ENCODE data around the gene KMT2C. TPM values are rescaled to one million over a fixed set of nuclear protein-coding genes. Genes with fewer than 3 reads are reported as not detected.
"Not testable (repeated sequence)": the region's sequence is repeated elsewhere in the genome, so short reads cannot be mapped to it uniquely, and the experiment has no call there.

KMT2C gene
- total RNA-seq, 1 experiment from 2014 or later = 54.3 TPM

GRCh38 chr7:152423991-152424347, 11.8 kb downstream of the KMT2C start:
- DNase-seq = no peak
- Histone ChIP-seq H3K27ac (no peak overlapping the region), H3K27me3 (ENCODE audit: insufficient read depth, low read depth) (no peaks in the 10 kb centered on the region), H3K79me2 (ENCODE audit: low read depth) (peaks cover 97% of the 10 kb centered on the region), H3K9me3 (ENCODE audit: insufficient read depth, low read depth) (no peaks in the 10 kb centered on the region; the same call in 1 of the 2 replicates), H3K4me3 (no peak overlapping the region), H4K20me1 (ENCODE audit: insufficient read depth) (peaks cover 24% of the 10 kb centered on the region; the same call in 1 of the 2 replicates), H3K36me3 (ENCODE audit: low read depth) (no peaks in the 10 kb centered on the region), H3K9me2 (ENCODE audit: insufficient read depth) (no peaks in the 10 kb centered on the region), H3K4me2 (no peak overlapping the region), H3K4me1 (replicated peaks; ENCODE audit: insufficient read depth) (no peaks in the 10 kb centered on the region), H2AFZ (no peak overlapping the region), H3F3A (ENCODE audit: insufficient read depth, low read depth) (peaks cover 2% of the 10 kb centered on the region; the same call in 1 of the 2 replicates)
- ChIA-PET CTCF (no interaction called here), POLR2A (ENCODE audit: unreplicated experiment) (no interaction called here)
- no TSS peak for BruUV-seq (replicated peaks)
- intact Hi-C loops (cut with micrococcal nuclease; ENCODE audit: unreplicated experiment) = no loop called here
- TF ChIP-seq EZH2 (IDR thresholded peaks at IDR 0.05; ENCODE audit: low read depth) (no peak), CTCF (conservative IDR thresholded peaks at IDR 0.05) (no peak)

- H3F3A ChIP-seq (ENCODE audit: insufficient read depth, low read depth); H3K27ac ChIP-seq; DNase-seq; H3K4me1 ChIP-seq (replicated peaks; ENCODE audit: insufficient read depth); H3K9me2 ChIP-seq (ENCODE audit: insufficient read depth); intact Hi-C loops (cut with micrococcal nuclease; ENCODE audit: unreplicated experiment); H3K36me3 ChIP-seq (ENCODE audit: low read depth); CTCF ChIA-PET; H3K9me3 ChIP-seq (ENCODE audit: insufficient read depth, low read depth); H3K4me2 ChIP-seq; H2AFZ ChIP-seq; H3K27me3 ChIP-seq (ENCODE audit: insufficient read depth, low read depth); POLR2A ChIA-PET (ENCODE audit: unreplicated experiment); BruUV-seq (replicated peaks); H3K4me3 ChIP-seq: not testable (repeated sequence)
- Histone ChIP-seq H3K79me2 (ENCODE audit: low read depth) (peaks cover 97% of the 10 kb centered on the region), H4K20me1 (ENCODE audit: insufficient read depth) (peaks cover 27% of the 10 kb centered on the region; the same call in 1 of the 2 replicates)
Observed at GRCh38 chr7:152423171-152423570, 12.6 kb downstream of the KMT2C start.

GRCh38 chr7:152420950-152421349, 14.9 kb downstream of the KMT2C start:
- H3K9me2 ChIP-seq (ENCODE audit: insufficient read depth); BruUV-seq (replicated peaks); H2AFZ ChIP-seq; intact Hi-C loops (cut with micrococcal nuclease; ENCODE audit: unreplicated experiment); CTCF ChIA-PET; H3F3A ChIP-seq (ENCODE audit: insufficient read depth, low read depth); POLR2A ChIA-PET (ENCODE audit: unreplicated experiment); H3K4me3 ChIP-seq; H3K27ac ChIP-seq; H3K36me3 ChIP-seq (ENCODE audit: low read depth); H3K4me2 ChIP-seq; H3K4me1 ChIP-seq (replicated peaks; ENCODE audit: insufficient read depth); H3K9me3 ChIP-seq (ENCODE audit: insufficient read depth, low read depth); DNase-seq; H3K27me3 ChIP-seq (ENCODE audit: insufficient read depth, low read depth): not testable (repeated sequence)
- H3K79me2 ChIP-seq (ENCODE audit: low read depth) = peaks cover 96% of the 10 kb centered on the region
- peaks cover 19% of the 10 kb centered on the region; the same call in 1 of the 2 replicates for H4K20me1 ChIP-seq (ENCODE audit: insufficient read depth)

- no TSS peak for BruUV-seq (replicated peaks)
- Histone ChIP-seq H3K9me2 (ENCODE audit: insufficient read depth) (no peaks in the 10 kb centered on the region), H3K4me2 (no peak overlapping the region), H4K20me1 (ENCODE audit: insufficient read depth) (peaks cover 21% of the 10 kb centered on the region; the same call in 1 of the 2 replicates), H2AFZ (no peak overlapping the region), H3K27ac (no peak overlapping the region), H3K27me3 (ENCODE audit: insufficient read depth, low read depth) (no peaks in the 10 kb centered on the region), H3K4me3 (no peak overlapping the region), H3K9me3 (ENCODE audit: insufficient read depth, low read depth) (no peaks in the 10 kb centered on the region), H3K79me2 (ENCODE audit: low read depth) (peaks cover 94% of the 10 kb centered on the region), H3K4me1 (replicated peaks; ENCODE audit: insufficient read depth) (no peaks in the 10 kb centered on the region), H3F3A (ENCODE audit: insufficient read depth, low read depth) (no peaks in the 10 kb centered on the region), H3K36me3 (ENCODE audit: low read depth) (no peaks in the 10 kb centered on the region)
- CTCF ChIA-PET = no interaction called here
- intact Hi-C loops (cut with micrococcal nuclease; ENCODE audit: unreplicated experiment) = no loop called here
- DNase-seq = no peak
- TF ChIP-seq EZH2 (IDR thresholded peaks at IDR 0.05; ENCODE audit: low read depth) (no peak), CTCF (conservative IDR thresholded peaks at IDR 0.05) (no peak)
- POLR2A ChIA-PET (ENCODE audit: unreplicated experiment) = no interaction called here
Observed at GRCh38 chr7:152419473-152420429, 16.1 kb downstream of the KMT2C start.
